ENCODE results near the gene SGTB. TPM values are rescaled to one million over a fixed set of nuclear protein-coding genes. Genes with fewer than 3 reads are reported as not detected.

The SGTB gene
- total RNA-seq, 1 donor from 2014 or later: 10.7 TPM

DNA sequence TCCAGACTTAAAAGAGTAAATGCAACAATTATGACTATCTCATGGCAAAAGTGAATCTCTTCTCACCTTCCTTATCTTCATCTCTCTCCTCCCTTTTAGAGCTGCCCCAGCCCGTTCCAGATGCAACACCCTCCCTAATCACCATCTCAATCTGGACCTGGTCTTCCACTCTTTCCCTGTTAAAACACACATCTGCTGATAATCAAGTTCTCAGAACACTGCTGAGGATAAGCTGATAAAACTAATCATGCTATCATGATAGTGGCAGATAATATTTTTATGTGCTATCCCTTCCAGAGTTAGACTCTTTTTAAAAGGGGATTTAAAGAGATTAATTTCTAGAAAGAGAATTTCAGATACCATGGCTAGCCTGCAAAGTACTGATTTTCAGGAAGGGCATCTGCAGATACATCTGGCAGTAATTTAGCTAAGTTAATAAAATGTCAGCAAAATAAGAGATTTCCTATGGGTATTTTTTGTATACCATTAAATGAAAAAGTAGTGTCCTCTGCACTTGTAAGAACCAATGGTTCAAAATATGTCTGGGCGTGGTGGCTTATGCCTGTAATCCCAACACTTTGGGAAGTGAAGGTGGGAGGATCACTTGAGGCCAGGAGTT is 17.2 kb downstream of the SGTB start:
- TF ChIP-seq, protein P1, sequence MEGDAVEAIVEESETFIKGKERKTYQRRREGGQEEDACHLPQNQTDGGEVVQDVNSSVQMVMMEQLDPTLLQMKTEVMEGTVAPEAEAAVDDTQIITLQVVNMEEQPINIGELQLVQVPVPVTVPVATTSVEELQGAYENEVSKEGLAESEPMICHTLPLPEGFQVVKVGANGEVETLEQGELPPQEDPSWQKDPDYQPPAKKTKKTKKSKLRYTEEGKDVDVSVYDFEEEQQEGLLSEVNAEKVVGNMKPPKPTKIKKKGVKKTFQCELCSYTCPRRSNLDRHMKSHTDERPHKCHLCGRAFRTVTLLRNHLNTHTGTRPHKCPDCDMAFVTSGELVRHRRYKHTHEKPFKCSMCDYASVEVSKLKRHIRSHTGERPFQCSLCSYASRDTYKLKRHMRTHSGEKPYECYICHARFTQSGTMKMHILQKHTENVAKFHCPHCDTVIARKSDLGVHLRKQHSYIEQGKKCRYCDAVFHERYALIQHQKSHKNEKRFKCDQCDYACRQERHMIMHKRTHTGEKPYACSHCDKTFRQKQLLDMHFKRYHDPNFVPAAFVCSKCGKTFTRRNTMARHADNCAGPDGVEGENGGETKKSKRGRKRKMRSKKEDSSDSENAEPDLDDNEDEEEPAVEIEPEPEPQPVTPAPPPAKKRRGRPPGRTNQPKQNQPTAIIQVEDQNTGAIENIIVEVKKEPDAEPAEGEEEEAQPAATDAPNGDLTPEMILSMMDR (IDR thresholded peaks at IDR 0.05; ENCODE audit: unreplicated experiment): no peak
- no peak for DNase-seq (ENCODE audit: low spot score, unreplicated experiment)
- no peak overlapping the region for H3K27ac Mint-ChIP-seq
- no peaks in the 10 kb centered on the region for H3K9me3 Mint-ChIP-seq (ENCODE audit: low read depth)
- no peaks in the 10 kb centered on the region for H3K4me1 Mint-ChIP-seq (ENCODE audit: low read depth)
- no peak overlapping the region for H3K4me3 Mint-ChIP-seq (ENCODE audit: low read depth)
- peaks cover 12% of the 10 kb centered on the region for H3K36me3 Mint-ChIP-seq (ENCODE audit: insufficient read depth)
- no peaks in the 10 kb centered on the region for H3K27me3 Mint-ChIP-seq

DNA sequence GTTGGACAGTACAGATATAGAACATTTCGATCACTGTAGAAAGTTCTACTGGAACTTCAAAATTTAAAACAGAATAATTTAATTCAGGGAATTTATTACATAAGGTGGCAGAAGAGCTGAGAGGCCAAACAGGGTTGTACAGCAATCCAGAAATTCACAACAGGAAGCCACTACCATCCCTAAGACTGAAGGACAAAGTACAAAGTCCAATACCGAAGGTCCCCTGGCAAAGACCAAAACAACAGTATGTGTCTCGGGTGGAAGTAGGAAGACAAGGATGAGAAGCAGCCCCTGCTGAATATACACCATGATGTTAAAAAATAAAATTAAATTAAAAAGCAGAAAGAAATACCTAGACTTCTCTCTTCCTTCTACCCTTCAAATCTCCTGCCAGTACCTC is 19.9 kb downstream of the SGTB start:
- H3K4me3 Mint-ChIP-seq (ENCODE audit: low read depth): no peak overlapping the region

DNA sequence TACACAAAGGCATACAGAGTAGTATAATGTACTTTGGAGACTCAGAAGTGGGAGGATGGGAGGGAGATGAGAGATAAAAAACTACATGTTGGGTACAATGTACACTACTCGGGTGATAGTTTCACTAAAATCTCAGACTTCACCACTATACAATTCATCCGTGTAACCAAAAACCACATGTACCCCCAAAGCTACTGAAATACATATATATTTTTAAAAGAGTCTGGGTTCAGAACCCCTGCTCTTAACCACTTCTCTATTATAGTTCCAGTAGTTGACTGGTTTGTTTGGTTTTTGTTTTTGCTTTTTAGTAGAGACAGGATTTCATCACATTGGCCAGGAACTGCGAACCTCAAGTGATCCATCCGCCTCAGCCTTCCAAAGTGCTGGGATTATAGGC is 22.6 kb downstream of the SGTB start:
- Mint-ChIP-seq H3K27me3 (no peaks in the 10 kb centered on the region), H3K27ac (no peak overlapping the region), H3K4me3 (ENCODE audit: low read depth) (no peak overlapping the region), H3K4me1 (ENCODE audit: low read depth) (no peaks in the 10 kb centered on the region), H3K36me3 (ENCODE audit: insufficient read depth) (peaks cover 14% of the 10 kb centered on the region), H3K9me3 (ENCODE audit: low read depth) (no peaks in the 10 kb centered on the region)
- TF ChIP-seq, protein P1 (IDR thresholded peaks at IDR 0.05; ENCODE audit: unreplicated experiment): no peak
- no peak for DNase-seq (ENCODE audit: low spot score, unreplicated experiment)

More for the DNA sequence above, 19.9 kb downstream of the SGTB start:
- H3K36me3 Mint-ChIP-seq (ENCODE audit: insufficient read depth): peaks cover 14% of the 10 kb centered on the region
- no peak overlapping the region for H3K27ac Mint-ChIP-seq
- no peaks in the 10 kb centered on the region for H3K4me1 Mint-ChIP-seq (ENCODE audit: low read depth)
- TF ChIP-seq, protein P1 (IDR thresholded peaks at IDR 0.05; ENCODE audit: unreplicated experiment): no peak
- no peaks in the 10 kb centered on the region for H3K27me3 Mint-ChIP-seq
- H3K9me3 Mint-ChIP-seq (ENCODE audit: low read depth): no peaks in the 10 kb centered on the region
- DNase-seq (ENCODE audit: low spot score, unreplicated experiment): no peak

DNA sequence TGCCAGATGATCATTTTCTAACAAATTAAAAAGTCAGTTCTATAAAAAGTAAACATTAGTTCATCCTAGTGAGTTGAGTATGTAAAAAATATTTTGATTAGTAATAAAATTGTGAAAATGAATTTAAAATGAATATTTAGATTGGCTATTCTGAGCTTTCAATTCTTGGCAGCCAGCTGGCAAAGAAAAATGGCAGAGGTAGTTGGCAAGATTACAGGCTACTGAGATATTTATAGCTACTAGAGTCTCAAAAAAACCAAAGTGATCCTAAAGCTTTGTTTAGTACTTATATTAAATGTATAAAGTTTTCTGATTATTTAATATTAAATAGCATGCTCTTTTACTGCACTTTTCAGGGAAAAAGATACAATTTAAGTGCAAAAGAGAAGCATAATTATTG is 25.0 kb downstream of the SGTB start:
- no peaks in the 10 kb centered on the region for H3K4me1 Mint-ChIP-seq (ENCODE audit: low read depth)
- no peak for DNase-seq (ENCODE audit: low spot score, unreplicated experiment)
- TF ChIP-seq, protein P1 (IDR thresholded peaks at IDR 0.05; ENCODE audit: unreplicated experiment): no peak
- H3K36me3 Mint-ChIP-seq (ENCODE audit: insufficient read depth): peaks cover 7% of the 10 kb centered on the region
- no peak overlapping the region for H3K4me3 Mint-ChIP-seq (ENCODE audit: low read depth)
- no peaks in the 10 kb centered on the region for H3K9me3 Mint-ChIP-seq (ENCODE audit: low read depth)
- H3K27me3 Mint-ChIP-seq: no peaks in the 10 kb centered on the region
- no peak overlapping the region for H3K27ac Mint-ChIP-seq

DNA sequence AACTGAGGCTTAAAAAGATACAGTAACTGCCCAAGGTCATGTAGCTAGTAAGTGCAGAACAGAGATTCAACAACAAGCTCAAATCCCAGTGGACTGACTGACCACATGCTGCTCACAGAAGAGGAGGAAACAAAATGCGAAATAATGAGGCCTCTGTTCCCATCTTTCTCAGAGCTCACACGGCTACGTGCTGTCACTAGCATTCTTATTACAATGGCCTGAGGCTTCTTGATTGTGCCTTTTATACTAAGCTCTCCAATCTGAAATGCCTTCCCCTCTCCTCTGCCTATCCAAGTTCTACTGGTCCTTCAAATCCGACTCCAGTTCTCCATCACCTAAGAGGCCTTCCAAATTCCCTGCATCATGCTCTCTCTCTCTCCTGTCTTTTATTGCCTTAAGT is 26.0 kb downstream of the SGTB start:
- Mint-ChIP-seq H3K4me3 (ENCODE audit: low read depth) (no peak overlapping the region), H3K36me3 (ENCODE audit: insufficient read depth) (peaks cover 7% of the 10 kb centered on the region), H3K27me3 (no peaks in the 10 kb centered on the region), H3K4me1 (ENCODE audit: low read depth) (no peaks in the 10 kb centered on the region), H3K27ac (no peak overlapping the region), H3K9me3 (ENCODE audit: low read depth) (no peaks in the 10 kb centered on the region)
- TF ChIP-seq, protein P1 (IDR thresholded peaks at IDR 0.05; ENCODE audit: unreplicated experiment): no peak
- no peak for DNase-seq (ENCODE audit: low spot score, unreplicated experiment)
